Measurements from ENCODE around the gene IVL.

Gene IVL, protein sequence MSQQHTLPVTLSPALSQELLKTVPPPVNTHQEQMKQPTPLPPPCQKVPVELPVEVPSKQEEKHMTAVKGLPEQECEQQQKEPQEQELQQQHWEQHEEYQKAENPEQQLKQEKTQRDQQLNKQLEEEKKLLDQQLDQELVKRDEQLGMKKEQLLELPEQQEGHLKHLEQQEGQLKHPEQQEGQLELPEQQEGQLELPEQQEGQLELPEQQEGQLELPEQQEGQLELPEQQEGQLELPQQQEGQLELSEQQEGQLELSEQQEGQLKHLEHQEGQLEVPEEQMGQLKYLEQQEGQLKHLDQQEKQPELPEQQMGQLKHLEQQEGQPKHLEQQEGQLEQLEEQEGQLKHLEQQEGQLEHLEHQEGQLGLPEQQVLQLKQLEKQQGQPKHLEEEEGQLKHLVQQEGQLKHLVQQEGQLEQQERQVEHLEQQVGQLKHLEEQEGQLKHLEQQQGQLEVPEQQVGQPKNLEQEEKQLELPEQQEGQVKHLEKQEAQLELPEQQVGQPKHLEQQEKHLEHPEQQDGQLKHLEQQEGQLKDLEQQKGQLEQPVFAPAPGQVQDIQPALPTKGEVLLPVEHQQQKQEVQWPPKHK

DNA sequence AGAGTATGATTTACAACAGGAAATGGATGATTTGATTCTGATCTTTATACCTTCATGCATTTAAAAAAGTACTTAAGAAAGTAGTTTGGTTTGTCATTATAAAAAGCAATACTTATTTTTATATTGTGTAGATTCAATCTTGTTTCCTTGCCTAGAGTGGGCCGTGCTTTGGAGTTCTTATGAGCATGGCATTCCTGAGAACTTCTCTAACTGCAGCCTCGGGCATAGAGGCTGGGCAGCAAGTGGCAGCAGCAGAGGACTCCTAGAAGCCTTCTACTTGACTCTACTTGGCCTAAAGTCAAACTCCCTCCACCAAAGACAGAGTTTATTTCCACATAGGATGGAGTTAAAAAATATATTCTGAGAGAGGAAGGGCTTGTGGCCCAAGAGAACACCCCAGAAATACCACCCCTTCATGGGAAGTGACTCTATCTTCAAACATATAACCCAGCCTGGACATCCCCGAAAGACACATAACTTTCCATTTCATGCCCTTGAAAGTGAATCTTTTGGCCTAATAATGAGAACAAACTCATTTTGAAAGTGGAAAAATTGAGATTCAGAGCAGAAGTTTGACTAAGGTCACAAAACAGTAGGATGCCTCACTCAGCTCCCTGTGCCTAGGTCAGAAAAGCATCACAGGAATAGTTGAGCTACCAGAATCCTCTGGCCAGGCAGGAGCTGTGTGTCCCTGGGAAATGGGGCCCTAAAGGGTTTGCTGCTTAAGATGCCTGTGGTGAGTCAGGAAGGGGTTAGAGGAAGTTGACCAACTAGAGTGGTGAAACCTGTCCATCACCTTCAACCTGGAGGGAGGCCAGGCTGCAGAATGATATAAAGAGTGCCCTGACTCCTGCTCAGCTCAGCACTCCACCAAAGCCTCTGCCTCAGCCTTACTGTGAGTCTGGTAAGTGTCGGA is at the start of gene IVL:
IVL (plus strand) TSS at position 861 of the 916 bp plus-strand sequence. CDS start 1,252 bp downstream, outside the sequence.
- no peak for DNase-seq

DNA sequence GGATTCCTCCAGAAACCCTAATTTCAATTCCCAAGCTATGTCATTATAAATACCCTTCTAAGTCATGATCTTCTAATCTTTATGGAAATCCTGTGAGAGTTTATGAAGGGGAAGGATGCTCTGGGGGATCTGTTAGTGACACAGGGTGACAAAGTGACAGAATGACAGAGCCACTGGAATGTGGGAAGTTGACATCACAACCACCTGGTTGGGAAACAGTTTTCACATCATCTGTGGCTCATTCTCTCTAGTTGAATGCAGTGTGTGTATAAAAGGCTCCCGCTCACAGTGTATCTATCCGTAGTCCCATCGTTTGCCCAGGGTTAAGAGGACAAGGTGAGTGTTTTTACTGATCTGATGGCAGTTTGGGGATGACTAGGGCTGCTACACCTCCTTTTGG is 48.6 kb upstream of the IVL start, which contains the start of gene LCE7A:
LCE7A (plus strand) TSS at position 301 of the 400 bp plus-strand sequence. CDS start 702 bp downstream, outside the sequence.
- DNase-seq, result no peak

DNA sequence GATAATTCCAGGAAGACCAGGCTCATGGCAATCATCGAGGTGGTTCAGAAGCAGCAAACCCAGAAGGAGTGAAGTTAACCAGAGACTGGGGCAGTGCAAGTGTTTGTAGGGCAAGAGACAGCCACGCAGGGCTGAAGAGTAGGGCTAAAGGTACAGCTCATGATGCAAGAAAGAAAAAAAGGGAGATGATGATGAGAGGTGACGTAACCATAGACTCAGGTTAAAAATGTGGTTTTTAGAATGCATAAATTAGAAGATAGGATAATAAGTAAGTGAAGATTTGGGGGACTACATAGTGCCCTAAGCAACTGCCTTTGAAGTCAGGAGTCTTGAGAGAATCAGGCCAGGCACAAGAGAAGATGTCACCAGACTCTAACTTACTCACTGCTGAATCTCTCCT is 48.2 kb upstream of the IVL start:
- DNase-seq, result no peak

DNA sequence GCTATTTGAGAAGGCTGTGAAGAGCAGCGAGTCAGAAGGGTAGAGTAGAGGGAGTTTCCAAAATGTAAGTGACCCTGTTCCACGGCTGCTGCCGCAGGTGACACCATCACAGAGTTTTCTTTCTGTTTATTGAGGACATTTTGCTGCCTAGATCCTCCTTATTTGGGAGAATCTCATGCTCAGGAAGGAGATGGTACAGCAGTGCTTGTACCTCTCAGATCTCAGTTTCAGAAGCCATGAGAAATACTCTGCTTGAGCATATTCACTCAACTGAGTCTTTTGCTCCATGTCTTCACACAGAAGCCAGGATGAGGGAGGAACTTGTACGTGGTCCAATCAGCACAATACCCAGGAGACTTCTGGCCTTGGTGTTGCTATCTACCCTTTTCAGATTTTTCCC is 47.0 kb upstream of the IVL start:
- no peak for DNase-seq

DNA sequence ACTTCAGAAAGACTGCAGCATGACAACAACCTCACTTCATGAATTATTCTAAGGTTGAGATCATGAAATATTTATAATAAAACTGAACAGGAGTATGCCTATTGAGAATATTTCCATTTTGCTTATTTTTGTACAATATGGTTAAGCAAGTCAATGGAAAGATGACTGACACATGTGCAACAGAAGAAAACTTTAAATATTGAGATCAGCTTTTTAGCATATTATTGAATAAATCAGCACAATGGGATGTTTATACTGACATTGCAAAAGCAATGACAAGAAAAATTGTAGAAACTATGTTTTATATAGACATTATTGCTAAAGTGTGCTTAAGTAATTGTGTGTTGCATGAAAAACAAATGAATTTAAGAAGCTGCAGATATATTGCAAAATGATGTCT is 43.9 kb upstream of the IVL start:
- no peak for DNase-seq

DNA sequence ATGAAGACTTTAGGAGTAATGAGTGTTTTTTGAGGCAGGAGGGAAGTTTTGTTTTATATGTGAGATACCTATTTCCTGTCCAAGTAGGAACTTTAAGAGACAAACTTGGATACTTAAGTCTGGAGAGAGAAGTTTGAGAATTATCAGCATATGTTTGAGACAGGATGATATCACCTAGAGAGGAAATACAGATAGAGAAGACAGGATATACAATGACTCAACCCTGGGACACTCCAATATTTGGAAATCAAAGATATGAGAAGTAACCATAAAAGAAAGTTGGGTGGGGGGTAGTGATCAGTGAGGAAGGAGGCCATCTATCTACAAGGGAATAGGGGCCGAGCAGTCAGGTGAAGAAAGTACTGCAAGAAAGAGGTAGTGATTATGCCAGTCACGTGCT is 42.0 kb upstream of the IVL start:
- no peak for DNase-seq

DNA sequence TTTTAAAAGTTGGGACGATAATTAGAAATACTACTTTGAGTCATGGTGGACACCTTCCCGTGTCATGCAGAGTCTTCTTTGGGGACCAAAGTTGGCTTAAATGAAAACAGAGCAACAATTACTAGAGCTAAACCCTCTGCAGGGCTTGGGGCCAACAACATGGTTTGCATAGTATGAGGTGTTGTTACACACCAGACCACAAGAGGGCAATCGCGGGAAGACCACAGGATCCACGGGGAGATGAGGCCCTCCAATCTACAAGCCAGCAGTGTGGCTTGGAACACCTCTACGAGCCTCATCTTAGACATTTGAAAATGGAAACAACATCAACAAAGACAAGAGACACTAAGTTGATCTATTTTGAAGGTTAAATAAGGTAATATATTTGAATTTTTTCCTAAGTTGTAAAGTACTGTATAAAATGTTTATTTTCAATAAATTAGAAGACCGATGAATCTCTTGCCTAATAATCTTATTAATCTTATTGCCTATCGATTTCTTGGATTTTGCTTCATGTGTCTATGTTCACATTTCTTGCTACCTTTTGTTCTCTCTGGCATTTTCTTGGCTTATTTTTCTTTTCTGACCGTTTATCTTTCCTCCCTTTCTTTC is 38.4 kb upstream of the IVL start:
- peak; percentile 59 for DNase-seq

DNA sequence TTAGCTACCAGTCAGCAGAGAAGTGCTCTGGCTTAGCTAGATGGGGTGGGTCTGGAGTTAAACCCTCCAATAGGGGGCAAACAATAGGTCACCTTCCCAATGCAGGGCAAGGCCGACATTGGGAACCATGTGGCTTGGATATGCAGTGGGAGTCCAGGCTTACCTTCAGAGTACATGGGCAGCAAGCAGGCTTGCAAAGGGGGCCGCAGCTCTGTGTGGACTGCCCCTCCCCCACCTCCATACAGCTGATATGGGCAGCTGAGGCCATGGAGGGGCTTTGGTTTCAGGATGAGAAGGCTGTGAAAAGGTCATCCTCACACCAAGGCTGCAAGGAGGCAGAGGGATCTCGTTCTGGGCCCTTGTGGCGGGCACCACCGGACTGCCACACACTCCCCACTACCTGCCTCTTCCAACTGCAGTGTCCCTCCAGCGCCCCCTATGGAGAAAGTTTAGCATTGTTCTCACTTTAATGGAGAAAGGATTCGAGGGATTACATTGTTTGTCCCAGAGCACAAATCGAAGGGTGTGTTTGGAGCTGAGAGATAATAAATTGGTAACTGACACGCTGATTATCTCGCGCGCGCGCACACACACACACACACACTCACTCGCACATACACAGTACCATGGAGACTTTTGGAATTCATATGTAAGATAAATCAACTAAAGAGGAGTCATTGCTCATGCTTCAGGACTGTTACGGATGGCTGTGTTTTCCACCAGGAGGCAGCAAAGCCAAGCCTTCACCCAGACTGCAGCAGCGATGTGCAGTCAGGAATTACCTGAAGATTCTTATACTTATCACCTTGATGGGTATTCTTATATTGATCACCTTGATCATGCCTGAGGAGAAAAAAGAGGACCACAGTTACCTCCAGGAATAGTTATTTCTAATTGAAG is 37.3 kb upstream of the IVL start:
- no peak for DNase-seq

DNA sequence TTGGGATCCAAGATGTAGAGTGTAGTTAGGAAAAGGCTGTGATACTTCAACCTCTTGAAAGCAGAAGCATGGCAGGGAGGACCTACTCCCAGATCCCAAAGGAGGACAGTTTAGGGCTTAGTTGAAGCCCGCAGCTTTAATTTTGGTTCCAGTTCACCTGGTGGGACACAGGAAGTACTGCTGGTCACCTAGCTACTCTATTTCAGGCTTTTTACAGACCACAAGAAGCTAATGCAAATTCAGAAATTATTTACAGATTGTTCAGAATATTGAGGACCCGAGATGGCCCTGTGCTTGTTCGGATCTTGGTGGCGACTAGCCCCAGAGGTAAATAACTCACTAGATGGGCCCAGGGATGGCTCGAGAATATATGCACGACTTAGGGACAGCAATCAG is 36.6 kb upstream of the IVL start:
- DNase-seq, result no peak

DNA sequence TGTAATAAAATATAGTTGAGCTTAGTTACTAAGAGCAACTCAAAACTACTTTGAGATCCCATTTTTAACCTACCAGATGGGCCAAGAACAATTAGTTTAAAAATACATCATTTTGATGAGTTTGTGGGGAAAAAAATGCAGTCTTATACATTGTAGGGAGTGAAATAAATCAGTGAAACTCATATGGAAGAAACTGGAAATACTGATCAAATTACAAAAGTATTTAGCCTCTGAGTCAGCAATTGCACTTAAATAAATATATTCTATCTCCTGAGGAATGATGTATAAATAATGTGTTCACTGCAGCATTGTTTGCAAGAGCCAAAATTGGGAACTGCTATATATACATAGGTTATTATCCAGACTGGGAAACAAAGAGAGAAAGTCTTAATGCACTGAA is 34.9 kb upstream of the IVL start:
- DNase-seq, result no peak

DNA sequence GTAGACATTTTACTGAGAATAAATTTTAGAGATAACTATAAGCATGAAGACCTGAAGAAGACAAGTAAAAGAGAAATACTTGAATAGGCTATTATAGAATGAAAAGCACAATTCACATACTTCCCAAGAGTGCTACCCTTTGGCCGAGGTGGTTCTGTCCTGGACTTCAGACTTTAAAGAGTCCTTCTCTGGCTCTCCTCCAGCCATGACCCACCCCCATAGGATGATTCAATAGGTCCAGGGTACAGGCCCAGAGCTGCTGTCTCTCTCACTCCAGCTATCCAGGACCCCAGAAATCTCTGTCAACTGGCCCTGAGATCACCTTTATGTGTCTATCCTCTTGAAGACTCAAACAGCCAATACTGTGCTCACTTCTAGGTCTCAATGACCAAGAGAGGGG is 31.5 kb upstream of the IVL start:
- DNase-seq, result no peak

DNA sequence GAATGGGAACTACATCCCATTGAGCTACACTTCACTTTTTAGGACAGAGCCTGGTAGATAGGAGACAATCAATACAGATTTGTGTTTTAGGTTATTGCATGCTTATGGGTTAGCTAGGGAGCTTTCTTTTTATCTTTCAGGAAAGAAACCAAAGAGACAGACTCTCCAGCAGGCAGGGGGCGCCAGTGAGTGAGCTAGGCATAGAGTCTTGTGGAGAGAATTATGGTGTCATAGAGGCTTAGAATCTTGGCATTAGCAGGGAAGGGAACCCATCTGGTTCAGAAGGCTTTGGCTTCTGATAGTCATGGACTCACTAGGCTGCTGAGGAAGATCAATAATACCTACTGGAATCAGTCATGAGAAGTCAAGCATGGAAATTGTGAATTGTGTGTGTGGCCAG is 30.3 kb upstream of the IVL start, which contains the start of gene SMCP:
SMCP (plus strand) TSS at position 281 of the 400 bp plus-strand sequence. CDS start 6,101 bp downstream, outside the sequence.
- DNase-seq, result no peak

DNA sequence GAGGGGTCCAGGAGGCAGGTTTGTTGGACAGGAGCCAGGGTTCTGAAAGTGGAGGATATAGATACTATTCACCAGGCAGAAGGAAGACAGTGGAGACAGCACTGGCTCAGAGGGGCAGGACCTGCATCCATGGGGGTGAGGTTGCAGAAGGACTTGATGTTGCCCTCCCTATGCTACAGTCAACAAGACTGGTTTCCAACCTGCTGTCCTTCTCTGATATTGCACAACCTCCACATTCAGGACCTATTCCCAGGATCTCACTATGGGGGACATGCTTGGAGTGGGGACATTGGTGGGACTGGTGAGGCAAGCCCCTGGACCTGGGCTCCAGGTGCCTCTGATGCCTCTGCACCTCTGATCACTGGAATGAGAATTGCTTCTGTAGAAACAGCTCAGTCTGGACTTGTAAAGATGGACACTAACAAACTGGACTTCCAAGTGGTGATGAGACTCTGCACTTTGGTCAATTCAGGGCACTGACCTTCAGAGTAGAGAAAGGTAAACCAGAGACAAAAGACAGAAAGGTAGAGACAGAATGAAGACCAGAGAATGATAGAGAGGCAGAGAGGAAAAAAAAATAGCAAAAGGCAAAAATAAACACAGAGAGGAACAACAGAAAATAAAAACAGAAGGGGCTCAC is 28.7 kb upstream of the IVL start:
- DNase-seq, result no peak

DNA sequence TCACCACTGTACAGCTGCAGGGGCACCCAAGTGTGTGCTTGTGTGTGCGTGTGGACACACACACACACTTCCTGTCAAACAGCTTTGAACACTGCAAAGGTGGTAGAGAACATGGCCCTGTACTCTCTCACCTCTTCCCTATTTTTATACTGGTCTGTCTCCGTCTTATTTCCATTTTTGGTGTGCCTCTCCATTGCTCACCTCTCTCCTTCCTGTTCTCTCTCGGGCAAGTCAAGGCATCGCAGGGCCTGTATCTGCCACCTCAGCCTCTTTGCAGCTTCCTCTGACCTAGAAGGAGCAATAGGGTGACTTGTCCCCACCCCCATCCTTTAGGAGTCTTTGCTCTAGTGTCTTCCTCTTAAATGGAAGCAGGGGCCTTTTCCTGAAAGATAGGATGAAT is 28.0 kb upstream of the IVL start:
- no peak for DNase-seq

DNA sequence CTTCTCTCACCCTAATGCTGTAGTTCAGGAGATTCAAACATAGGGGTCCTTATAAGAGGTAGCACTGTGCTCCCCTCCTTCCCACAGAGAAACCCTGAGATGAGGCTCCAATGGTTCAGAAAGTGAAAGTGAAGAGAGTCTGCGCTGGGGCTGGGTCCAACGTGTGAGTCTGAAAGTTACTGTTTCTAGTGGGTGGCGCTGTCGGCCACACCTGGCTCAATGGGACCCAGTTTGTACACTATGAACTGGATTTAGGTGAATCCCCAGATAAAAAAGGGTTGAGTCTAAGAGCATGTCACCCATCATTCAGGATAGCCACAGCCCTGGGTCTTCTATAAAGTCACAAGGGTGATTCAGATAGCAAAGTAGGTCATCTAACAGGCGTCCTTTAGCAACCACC is 27.4 kb upstream of the IVL start:
- no peak for DNase-seq

DNA sequence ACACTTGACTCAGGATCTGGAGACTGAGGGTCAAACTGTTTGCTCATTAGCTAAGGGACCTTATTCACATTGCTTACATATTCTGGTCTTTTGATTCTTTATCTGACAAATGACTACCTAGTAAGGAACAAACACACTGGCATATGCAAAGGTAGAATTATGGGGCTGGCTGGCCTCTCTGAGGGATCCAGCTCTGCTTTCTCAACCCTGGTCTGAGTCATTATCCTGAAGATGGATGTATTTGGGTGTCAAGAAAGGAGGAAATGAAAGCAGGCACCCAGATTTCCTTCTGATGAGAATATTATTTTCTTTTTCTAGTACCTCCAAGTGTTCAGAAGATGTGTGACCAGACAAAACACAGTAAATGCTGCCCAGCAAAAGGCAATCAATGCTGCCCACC is 24.3 kb upstream of the IVL start:
- no peak for DNase-seq

DNA sequence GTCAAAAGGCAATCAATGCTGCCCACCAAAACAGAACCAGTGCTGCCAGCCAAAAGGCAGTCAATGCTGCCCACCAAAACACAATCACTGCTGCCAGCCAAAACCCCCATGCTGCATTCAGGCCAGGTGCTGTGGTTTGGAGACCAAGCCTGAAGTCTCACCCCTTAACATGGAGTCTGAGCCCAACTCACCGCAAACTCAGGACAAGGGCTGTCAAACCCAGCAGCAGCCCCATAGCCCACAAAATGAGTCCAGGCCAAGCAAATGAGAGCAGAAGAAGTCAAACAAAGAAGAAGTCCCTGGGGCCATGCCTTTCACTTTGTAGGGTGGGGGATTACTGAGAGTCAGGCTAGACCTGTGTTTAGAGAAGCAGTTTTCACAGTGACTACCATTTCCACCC is 23.8 kb upstream of the IVL start:
- no peak for DNase-seq

DNA sequence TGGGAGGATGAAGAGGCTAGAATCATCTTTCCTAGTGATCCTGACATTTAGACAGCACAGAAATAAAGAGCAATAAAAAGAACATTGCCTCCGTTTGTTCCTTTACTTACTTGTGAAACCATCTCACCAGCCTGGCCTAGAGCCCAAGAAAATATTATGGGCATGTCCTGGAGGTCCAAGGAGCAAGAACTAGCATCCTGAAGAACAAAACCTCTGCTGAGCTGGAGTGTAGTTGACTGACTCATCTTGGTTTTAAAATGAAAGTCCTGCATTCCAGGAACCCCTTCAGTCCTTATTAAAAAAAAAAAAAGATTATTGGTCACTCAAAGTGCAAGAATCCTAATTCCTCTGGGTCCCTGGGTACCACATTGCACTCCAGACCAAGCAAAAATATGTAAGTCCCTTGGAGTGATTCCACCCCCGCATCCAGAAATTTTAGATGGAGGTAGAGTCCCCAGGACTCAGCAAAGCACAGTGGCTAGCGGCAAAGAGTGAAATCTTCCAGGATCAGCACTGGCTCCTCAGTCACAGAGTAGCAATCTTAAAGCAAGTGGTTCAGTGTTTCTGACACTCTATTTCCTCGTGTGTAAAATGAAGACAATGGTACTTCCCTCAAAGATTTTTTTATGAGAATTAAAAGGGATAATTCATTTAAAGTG is 23.3 kb upstream of the IVL start:
- DNase-seq, result no peak

DNA sequence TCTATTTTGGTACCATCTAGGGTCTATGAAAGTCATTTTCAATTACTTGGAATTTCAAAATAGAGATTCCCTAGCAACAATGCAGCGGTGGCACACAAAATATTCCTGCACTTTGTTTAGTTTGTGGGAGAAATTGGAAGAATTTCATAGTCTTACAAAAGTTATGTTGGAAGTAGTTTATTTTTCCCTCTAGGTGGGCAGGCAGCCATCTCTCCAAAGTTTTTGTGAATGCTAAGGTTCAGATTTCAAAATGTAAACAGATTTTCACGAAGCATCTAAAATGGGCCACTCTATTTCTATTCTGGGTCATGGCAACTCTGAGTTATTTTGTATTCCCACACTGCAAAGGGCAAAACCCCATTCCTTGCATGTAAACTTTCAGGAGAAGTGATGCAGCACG is 22.3 kb upstream of the IVL start:
- DNase-seq, result no peak

DNA sequence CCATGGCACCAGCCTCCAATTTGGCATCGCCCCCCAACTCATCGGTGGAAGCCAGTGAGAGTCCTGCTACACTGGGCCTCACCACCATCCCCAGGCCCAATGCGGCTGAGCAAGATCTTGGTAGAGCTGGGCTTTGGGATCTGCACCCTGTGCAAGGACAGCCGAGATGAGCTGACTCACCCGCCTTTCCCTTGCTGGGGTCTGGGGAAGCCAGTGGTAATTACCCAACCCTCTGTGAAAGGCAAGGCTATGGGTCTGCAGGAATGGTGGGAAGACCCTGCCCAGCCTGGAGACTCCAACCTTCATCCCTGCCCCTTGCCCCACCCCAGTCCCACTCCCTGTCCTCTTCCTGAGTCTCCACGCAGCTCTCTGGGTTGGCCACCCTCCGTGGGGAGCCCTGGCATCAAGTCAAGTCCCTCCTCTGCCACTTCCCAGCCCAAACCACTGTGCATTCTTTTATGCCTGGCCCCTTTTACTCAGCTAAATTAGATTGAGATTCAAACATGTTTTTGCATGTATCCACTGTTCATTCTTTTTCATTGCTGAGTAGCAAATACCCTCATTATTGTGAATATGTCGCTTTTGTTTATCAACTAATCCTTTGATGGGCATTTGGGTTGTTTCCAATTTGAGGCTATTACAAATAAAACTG is 21.5 kb upstream of the IVL start:
- DNase-seq, result no peak
